GM18858 (cell line): Measurements from ENCODE around the gene CHST10.
"Not testable (repeated sequence)": the region's sequence is repeated elsewhere in the genome, so short reads cannot be mapped to it uniquely, and the experiment has no call there.

Experiments used
- ATAC-seq: cut with Tn5 transposase; IDR thresholded peaks from one replicate; pipeline ENCODE4 v1.9.1; 2021; ENCODE audit not compliant: unreplicated experiment

Gene CHST10

GRCh38 chr2:100395532-100396350 lies 21.7 kb downstream of the CHST10 start:
- no peak for ATAC-seq

- peak; percentile 39 for ATAC-seq
These were observed 23.3 kb downstream of the CHST10 start for GRCh38 chr2:100394111-100394641.

- no peak for ATAC-seq
These were observed 24.1 kb downstream of the CHST10 start for GRCh38 chr2:100393362-100393761.

GRCh38 chr2:100392715-100393114 lies 24.8 kb downstream of the CHST10 start:
- no peak for ATAC-seq

DNA sequence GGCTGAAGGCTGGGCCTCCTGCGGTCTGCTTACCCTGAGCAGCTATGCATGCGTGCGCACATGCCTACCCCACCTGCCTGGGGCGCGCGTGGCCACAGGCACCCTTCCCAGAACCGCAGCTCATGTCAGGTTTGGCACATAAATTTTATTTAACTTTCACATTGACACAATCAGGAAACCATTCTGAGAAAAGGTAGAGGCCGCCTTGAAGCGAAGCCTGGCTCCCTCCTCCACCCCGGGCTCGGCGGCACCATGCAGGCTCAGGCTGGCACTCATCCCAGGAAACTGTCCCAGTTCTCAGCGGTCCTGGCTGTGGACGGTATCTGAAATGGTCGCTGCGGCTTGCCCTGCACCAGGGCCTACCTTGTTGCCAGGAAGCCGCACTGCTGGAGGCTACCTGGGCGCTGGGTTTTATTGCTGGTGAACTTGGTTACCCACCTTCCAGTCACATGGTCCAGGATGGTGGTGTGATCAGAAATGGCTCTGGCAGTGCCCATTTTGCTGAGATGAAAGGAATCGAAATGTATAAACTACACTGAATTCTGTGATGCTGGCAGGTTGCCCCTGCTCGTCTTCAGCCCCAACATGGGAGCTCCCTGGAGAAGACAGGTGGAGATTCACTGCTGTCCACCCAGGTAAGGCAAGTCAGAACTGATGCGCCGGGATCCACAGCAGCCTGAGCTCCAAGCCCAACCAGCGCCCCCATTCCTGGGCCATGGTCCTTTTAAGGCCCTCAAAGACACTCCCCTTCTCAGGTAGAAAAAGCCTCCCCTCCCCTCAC lies 25.5 kb downstream of the CHST10 start:
- no peak for ATAC-seq

- no peak for ATAC-seq
These were observed 27.2 kb downstream of the CHST10 start for GRCh38 chr2:100390001-100390940.

DNA sequence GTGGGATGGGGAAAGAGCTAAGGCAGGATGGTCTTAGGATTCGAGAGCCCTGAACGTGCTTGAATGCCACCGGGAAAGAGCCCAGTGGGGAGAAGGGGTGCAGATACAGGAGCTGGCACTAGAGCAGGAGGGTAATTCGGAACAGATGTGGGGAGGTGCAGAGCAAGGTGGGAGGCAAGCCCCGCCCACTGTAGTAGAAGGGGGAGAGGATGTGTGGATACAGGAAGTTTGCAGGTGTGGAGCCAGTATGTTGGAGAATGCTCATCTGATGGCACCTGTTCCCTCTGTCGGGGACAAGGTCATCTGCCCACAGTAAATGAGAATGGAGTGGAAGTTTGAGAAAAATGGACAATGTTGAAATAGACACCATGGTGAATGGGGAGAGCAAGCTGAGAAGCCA lies 28.8 kb downstream of the CHST10 start:
- no peak for ATAC-seq

- no peak for ATAC-seq
These were observed 33.5 kb downstream of the CHST10 start for GRCh38 chr2:100383954-100384353.

DNA sequence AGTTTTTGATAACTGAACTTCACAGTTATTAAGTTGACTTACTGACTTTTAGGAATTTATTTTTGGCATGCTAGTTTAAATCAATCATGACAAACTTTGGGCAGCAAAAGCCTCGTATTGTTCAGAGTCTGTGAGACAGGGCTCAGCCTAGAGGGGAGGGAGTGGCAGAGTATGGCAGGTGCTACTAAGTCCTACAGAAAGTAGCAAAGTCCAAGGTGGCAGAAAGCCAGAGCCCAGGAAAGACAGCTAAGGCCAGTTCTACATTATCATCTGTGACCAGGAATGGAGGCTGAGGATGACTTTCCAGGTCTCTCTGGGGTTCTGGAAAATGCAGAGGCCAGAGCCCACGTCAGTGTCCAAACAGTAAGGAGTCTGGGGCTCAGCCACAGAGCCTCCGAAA lies 34.2 kb downstream of the CHST10 start:
- ATAC-seq, result no peak

DNA sequence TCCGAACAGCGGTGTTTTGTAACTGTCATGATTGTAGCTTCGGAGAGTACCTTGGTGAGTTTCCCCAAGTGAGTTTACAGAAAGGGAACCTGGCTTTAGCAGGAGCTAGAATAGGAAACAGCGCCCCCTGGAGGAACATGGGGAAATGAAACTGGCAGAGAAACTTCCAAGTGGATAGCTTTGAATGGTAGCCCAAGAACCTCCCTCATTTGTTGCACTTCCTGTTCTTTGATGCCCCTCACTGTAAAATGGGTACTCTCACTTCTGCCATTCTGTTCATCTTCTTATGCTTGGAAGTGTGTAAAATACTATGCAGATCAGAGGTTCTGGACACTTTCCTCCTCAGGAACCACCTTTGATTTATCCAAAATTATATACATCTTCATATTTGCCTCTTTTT lies 36.2 kb downstream of the CHST10 start:
- peak; percentile 72 for ATAC-seq

DNA sequence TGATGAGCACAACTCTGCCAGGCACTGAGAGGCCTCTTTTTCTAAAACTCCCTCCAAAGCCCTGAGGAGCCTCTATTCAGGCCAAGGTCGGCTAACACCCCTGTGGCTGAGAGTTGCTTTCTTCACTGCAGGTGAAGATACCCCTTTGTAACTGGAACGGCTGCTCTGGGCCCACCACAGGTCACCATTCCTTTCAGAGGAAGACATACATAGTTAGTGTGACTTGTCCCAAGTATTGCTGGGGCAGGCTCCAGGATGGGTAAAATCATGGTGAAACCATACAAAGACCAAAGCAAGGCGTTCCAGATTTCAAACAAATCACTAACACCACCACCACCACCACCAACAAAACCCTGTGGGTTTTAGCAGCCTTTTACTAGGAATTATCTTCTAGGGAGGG lies 36.8 kb downstream of the CHST10 start:
- no peak for ATAC-seq

DNA sequence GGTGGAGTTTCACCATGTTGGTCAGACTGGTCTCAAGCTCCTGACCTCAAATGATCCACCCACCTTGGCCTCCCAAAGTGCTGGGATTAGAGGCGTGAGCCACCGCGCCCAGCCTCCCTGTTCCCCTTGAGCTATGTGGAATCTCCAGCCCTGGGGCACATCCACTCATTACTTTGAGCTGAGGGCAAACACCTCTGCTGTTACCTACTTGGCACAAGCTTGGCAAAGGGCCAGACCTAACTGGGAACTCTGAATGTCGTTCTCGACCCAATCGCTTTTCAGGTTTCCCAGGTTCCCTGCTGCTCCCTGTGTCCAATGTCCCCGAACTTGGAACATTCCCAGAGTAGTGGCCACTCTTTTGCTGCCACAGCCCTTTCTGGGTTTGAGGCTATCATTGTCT lies 40.6 kb downstream of the CHST10 start:
- ATAC-seq, result no peak

DNA sequence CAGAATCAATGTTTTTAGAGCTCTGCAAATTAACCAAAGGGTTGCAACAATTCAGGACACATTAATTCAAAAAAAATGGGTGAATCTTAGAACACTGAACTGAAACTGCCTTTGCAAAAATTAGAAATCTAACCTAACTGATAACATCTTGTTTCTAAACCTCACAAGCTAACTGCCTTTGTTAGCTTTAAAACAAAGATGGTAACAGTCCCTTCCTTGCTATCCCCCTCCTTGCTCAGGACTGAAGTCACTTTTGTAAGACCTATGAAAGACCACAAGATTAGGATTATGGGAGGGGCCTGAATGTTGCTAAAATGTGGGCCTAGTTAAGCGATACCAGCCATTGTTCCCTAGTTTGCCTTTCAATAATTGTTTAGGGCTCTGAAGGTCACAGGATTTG lies 50.3 kb downstream of the CHST10 start:
- ATAC-seq, result no peak

- ATAC-seq, result no peak
These were observed 52.0 kb downstream of the CHST10 start for GRCh38 chr2:100365434-100365833.

- ATAC-seq, result not testable (repeated sequence)
These were observed 55.2 kb downstream of the CHST10 start for GRCh38 chr2:100362269-100362668.

DNA sequence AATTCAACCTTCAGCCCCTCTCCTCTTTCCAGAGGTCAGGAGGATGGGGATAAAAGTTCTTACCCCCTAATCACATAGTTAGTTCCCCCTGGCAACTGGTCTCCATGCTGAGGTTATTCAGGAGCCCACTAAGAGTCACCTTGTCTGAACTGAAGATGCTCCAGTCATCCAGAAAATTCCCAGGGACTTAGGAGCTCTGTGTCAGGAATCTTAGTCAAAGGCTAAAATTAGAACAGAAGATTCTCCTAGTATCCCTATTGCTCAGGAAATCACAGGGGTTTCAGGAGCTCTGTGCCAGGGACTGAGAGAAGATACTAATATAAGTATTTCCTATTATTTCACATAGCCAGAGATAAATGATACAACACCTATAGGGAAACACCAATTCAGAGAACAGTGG lies 57.9 kb downstream of the CHST10 start:
- no peak for ATAC-seq

DNA sequence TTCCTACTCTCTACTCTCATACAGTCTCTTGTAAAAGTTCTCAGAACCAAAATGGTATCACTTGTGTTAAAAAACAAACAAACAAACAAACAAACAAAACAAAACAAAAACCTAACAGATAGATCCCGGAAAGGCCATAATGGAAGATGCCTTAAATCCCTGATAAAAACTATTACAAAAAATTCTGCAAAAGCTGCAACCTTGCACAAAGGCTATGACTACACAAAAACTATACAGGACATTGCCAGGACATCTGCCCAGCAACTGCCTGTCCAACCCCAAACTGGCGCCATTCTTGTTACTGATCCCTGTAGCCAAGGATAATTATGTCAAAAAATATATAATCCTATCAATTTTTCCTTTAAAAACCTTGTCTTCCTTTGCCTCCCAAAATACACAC lies 58.9 kb downstream of the CHST10 start:
- no peak for ATAC-seq

DNA sequence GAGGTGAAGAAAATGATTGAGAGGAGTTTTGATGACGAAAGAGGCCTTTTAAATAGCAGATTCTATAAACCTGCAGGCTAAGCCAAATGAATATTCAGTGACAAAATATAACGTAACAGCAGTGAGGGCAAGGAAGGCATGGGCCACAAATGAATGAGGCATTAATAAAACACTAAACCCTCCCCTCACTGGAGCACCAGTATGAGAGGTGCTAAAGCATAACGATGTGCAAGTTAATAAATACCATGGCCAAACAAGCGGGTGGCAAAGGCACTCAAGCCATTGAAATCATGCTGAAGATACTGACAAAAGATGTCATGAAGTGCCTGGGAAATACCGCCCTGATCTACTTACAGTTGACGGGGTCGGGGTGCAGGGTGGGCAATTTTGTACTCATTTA lies 64.9 kb downstream of the CHST10 start:
- ATAC-seq, result no peak

- ATAC-seq, result no peak
These were observed 66.7 kb downstream of the CHST10 start for GRCh38 chr2:100350661-100351185.

DNA sequence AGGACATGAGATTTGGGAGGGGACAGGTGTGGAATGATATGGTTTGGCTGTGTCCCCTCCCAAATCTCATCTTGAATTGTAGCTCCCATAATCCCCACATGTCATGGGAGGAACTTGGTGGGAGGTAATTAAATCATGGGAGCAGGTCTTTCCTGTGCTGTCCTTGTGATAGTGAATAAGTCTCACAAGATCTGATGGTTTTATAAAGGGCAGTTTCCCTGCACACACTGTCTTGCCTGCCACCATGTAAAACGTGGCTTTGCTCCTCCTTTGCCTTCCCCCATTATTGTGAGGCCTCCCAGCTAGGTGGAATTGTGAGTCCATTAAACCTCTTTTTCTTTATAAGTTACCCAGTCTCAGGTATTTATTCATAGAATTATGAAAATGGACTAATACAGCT lies 72.3 kb downstream of the CHST10 start:
- ATAC-seq, result not testable (repeated sequence)

DNA sequence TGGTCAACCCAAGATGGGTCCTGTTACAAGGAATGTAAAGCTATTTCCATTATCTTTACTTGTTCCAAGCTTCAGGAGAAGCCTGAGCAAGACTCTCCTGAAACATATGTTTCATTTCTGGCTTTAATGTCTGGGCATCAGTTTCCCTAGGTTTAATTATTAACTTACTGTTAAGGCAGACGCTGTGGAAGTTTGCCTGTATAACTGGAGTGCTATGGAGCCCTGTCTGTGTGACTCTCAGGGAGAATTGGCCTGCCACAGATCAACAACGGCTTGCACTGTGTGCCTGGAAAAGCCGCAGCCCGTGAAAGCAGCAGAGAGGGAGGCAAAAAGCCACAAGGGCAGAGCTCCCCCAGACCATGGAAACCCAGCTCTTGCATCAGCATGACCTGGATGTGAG lies 73.0 kb downstream of the CHST10 start:
- no peak for ATAC-seq
